SK-N-SH (cell line): ENCODE results near the gene RAMP1. TPM values are rescaled to one million over a fixed set of nuclear protein-coding genes. Genes with fewer than 3 reads are reported as not detected.
A peak's percentile ranks its signal among the peaks of the same experiment; 100 is the strongest.

Source experiments
- CTCF ChIA-PET: fragments of 300-600, 350-600 bp; formaldehyde crosslinking; extraction: SDS; loops from one replicate; lab custom pipeline; 2021; lab: Yijun Ruan, JAX
- POLR2A ChIA-PET: fragments of 350-600 bp; sonication (Branson Sonifier 250); formaldehyde crosslinking; extraction: SDS; loops from one replicate; lab custom pipeline; 2020; ENCODE audit warnings: antibody characterized with exemption, inconsistent platforms; lab: Yijun Ruan, JAX
- DNase-seq: peaks from one replicate; pipeline ENCODE4 v3.0.0; 2012
- H2AFZ ChIP-seq: fragments of 200-600 bp; sonication (generic); 2 replicates; pipeline ENCODE4 v1.8.1; 2016; ENCODE audit warnings: antibody characterized with exemption, mild to moderate bottlenecking, low read depth
- H3F3A ChIP-seq: fragments of 200-600 bp; sonication (generic); replicated peaks from 2 replicates; pipeline ENCODE3; 2016; ENCODE audit warnings: antibody characterized with exemption, mild to moderate bottlenecking; ENCODE audit not compliant: insufficient read depth
- H3K27ac ChIP-seq, 2 experiments: fragments of 200-500 bp in 1 of 2; fragments of 200-600 bp in 1 of 2; sonication (Bioruptor generic) in 1 of 2; sonication (generic), shearing (Covaris generic) in 1 of 2; 2 replicates each; pipeline versions ENCODE4 v1.5.1 to v1.6.1; 2014 to 2016; ENCODE audit warnings: low read depth in 2 of 2, inconsistent platforms in 1 of 2, low read length in 1 of 2, mild to moderate bottlenecking in 1 of 2, mixed read lengths in 1 of 2
- H3K27me3 ChIP-seq: fragments of 200-600 bp; sonication (generic), shearing (Covaris generic); 2 replicates; pipeline ENCODE4 v1.6.1; 2016; ENCODE audit warnings: mixed run types; ENCODE audit not compliant: insufficient read depth
- H3K36me3 ChIP-seq, 2 experiments: fragments of 200-500 bp in 1 of 2; fragments of 200-600 bp in 1 of 2; sonication (Bioruptor generic) in 1 of 2; sonication (generic) in 1 of 2; replicated peaks in 1 of 2; 2 replicates each; pipeline versions ENCODE3 to v1.5.1; 2014 to 2016; ENCODE audit warnings: low read length in 1 of 2, mild to moderate bottlenecking in 1 of 2; ENCODE audit not compliant: insufficient read depth in 2 of 2, control insufficient read depth in 1 of 2
- H3K4me1 ChIP-seq, 2 experiments: fragments of 200-500 bp in 1 of 2; fragments of 200-600 bp in 1 of 2; sonication (Bioruptor generic) in 1 of 2; sonication (generic), shearing (Covaris generic) in 1 of 2; 2 replicates each; pipeline versions ENCODE4 v1.5.1 to v1.6.1; 2014 to 2016; ENCODE audit warnings: low read depth in 1 of 2, low read length in 1 of 2, mixed run types in 1 of 2; ENCODE audit not compliant: insufficient read depth in 2 of 2, control insufficient read depth in 1 of 2
- H3K4me2 ChIP-seq: fragments of 200-600 bp; sonication (generic), shearing (Covaris generic); 2 replicates; pipeline ENCODE4 v1.6.1; 2017; ENCODE audit warnings: mixed run types
- H3K4me3 ChIP-seq, 2 experiments: fragments of 200-500 bp in 1 of 2; fragments of 200-600 bp in 1 of 2; sonication (Bioruptor generic) in 1 of 2; sonication (generic), shearing (Covaris generic) in 1 of 2; 2 replicates each; pipeline versions ENCODE4 v1.5.1 to v1.8.1; 2014 to 2016; ENCODE audit warnings: low read depth in 2 of 2, inconsistent platforms in 1 of 2, low read length in 1 of 2, mild to moderate bottlenecking in 1 of 2, mixed read lengths in 1 of 2, moderate library complexity in 1 of 2
- H3K79me2 ChIP-seq: fragments of 200-600 bp; sonication (generic); 2 replicates; pipeline ENCODE4 v1.8.1; 2017; ENCODE audit warnings: mild to moderate bottlenecking; ENCODE audit not compliant: insufficient read depth
- H3K9ac ChIP-seq: fragments of 200-600 bp; sonication (generic); 2 replicates; pipeline ENCODE4 v1.6.1; 2017; ENCODE audit warnings: mixed run types
- H3K9me2 ChIP-seq: fragments of 200-600 bp; sonication (generic); 2 replicates; pipeline ENCODE4 v1.6.1; 2017; ENCODE audit warnings: mixed run types
- H3K9me3 ChIP-seq: fragments of 200-600 bp; sonication (generic); 2 replicates; pipeline ENCODE4 v1.6.1; 2017; ENCODE audit warnings: mixed run types, mild to moderate bottlenecking, moderate library complexity
- H4K20me1 ChIP-seq: fragments of 200-600 bp; sonication (generic); 2 replicates; pipeline ENCODE4 v1.6.1; 2017; ENCODE audit warnings: mild to moderate bottlenecking, mixed run types; ENCODE audit not compliant: insufficient read depth
- CHD2 ChIP-seq: fragments of 150-350 bp; IDR thresholded peaks from 2 replicates; pipeline ENCODE4 v1.6.1; 2018; ENCODE audit warnings: low read length; ENCODE audit not compliant: partially characterized antibody
- ELF1 ChIP-seq: IDR thresholded peaks from 2 replicates; pipeline ENCODE4 v1.4.0; 2012
- EP300 ChIP-seq, 2 experiments: IDR thresholded peaks; 2 replicates each; pipeline versions ENCODE4 v1.4.0 to v1.6.1; 2012; ENCODE audit warnings: borderline replicate concordance in 1 of 2, low read depth in 1 of 2, low read length in 1 of 2
- FOSL2 ChIP-seq: IDR thresholded peaks from 2 replicates; pipeline ENCODE4 v1.4.0; 2012; ENCODE audit warnings: low read depth, mild to moderate bottlenecking, moderate library complexity, borderline replicate concordance
- FOXJ3 ChIP-seq: sonication (generic); formaldehyde crosslinking; IDR thresholded peaks from 2 replicates; pipeline ENCODE4 v1.5.1; 2020; ENCODE audit warnings: mild to moderate bottlenecking, missing genetic modification reagents
- GABPA ChIP-seq: IDR thresholded peaks from 2 replicates; pipeline ENCODE4 v1.4.0; 2012; ENCODE audit warnings: low read depth, mild to moderate bottlenecking
- JUND ChIP-seq: IDR thresholded peaks from 2 replicates; pipeline ENCODE4 v1.4.0; 2012
- MEF2A ChIP-seq: IDR thresholded peaks from 2 replicates; pipeline ENCODE4 v1.4.0; 2012; ENCODE audit warnings: low read depth, borderline replicate concordance
- MXI1 ChIP-seq: IDR thresholded peaks from 2 replicates; pipeline ENCODE4 v1.6.1; 2012; ENCODE audit warnings: mild to moderate bottlenecking, low read depth, low read length, improper control_type of control experiment
- RAD21 ChIP-seq: IDR thresholded peaks from 2 replicates; pipeline ENCODE4 v1.6.1; 2012; ENCODE audit warnings: mild to moderate bottlenecking, low read length
- RCOR1 ChIP-seq: fragments of 150-350 bp; IDR thresholded peaks from 2 replicates; pipeline ENCODE4 v1.6.1; 2017; ENCODE audit warnings: antibody characterized with exemption, low read length
- RFX5 ChIP-seq: IDR thresholded peaks from 2 replicates; pipeline ENCODE4 v1.6.1; 2012; ENCODE audit warnings: mild to moderate bottlenecking, improper control_type of control experiment, low read length
- RXRA ChIP-seq: IDR thresholded peaks from 2 replicates; pipeline ENCODE4 v1.4.0; 2012; ENCODE audit warnings: low read depth, mild to moderate bottlenecking, borderline replicate concordance
- SMC3 ChIP-seq: IDR thresholded peaks from 2 replicates; pipeline ENCODE4 v1.6.1; 2012; ENCODE audit warnings: low read depth, low read length, improper control_type of control experiment
- TAF1 ChIP-seq: IDR thresholded peaks from 2 replicates; pipeline ENCODE4 v1.6.1; 2012; ENCODE audit warnings: low read depth, mild to moderate bottlenecking, low read length, moderate library complexity, borderline replicate concordance
- TCF12 ChIP-seq: IDR thresholded peaks from 2 replicates; pipeline ENCODE4 v1.4.0; 2012
- TEAD4 ChIP-seq: IDR thresholded peaks from 2 replicates; pipeline ENCODE4 v1.4.0; 2012; ENCODE audit warnings: mild to moderate bottlenecking, borderline replicate concordance; ENCODE audit not compliant: insufficient read depth
- YY1 ChIP-seq: IDR thresholded peaks from 2 replicates; pipeline ENCODE4 v1.4.0; 2012; ENCODE audit warnings: low read depth, mild to moderate bottlenecking
- WGBS: methylation state at CpG from one replicate; pipeline ENCODE4 v1.1.6; 2017; ENCODE audit warnings: low lambda C conversion rate; 5-methylcytosine and 5-hydroxymethylcytosine counted together
- polyA plus RNA-seq, 3 experiments: library from polyadenylated mRNA; depleted of rRNA; stranded (reverse); fragments of >200 nt; gene quantifications; 2 replicates each; pipeline ENCODE4 v1.2.3, GENCODE V29; 2012
- TF ChIP-seq, protein P1 (sequence below): IDR thresholded peaks from 2 replicates; pipeline ENCODE4 v1.6.1; 2012; ENCODE audit warnings: mild to moderate bottlenecking, low read depth, low read length, moderate library complexity
- TF ChIP-seq, protein P2 (sequence below): IDR thresholded peaks from 2 replicates; pipeline ENCODE4 v1.4.0; 2012; ENCODE audit warnings: low read depth, borderline replicate concordance
- TF ChIP-seq, protein P3 (sequence below): IDR thresholded peaks from 2 replicates; pipeline ENCODE4; 2012
- TF ChIP-seq, protein P4 (sequence below): fragments of 150-350 bp; IDR thresholded peaks from 2 replicates; pipeline ENCODE4 v1.6.1; 2016; ENCODE audit warnings: mild to moderate bottlenecking, low read depth, low read length
- TF ChIP-seq, protein P5 (sequence below): IDR thresholded peaks from 2 replicates; pipeline ENCODE4 v1.4.0; 2012; ENCODE audit warnings: low read depth, borderline replicate concordance

The RAMP1 gene
- polyA plus RNA-seq, 1 of the 3 experiments (the other 2 are of a cell fraction), result 27.9 TPM

DNA sequence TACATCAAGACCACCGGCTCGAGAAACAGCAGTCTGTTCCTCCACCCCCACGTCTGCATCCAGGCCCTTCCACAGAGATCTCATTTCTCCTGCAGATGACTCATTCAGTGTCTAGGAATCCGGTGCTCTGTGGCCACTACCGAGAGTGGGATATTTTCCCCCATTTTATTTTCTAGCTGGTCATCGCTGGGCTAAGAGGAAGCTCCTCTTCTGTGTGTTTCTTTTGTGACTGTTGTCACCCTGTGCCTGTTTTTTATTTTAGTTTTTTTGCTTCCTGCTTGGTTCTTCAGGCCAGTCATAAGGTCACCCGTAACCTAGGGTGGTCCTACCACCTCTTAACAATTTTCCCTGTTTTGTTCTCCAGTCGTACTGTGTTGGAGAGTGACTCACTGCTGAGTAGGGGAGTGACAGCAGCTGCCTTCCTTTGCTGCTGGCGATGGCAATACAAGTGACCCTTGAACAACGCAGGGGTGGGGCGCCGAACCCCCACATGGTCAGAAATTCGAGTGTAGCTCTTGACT, 6.7 kb downstream of the RAMP1 start:
- ChIA-PET POLR2A (interaction anchor here (0.6 to 2.0 kb wide), 3 partner anchors 10 to 57 kb away, joined by 4 to 7 read pairs (median 5); no protein-coding TSS in a partner anchor), CTCF (interaction anchor here (0.6 to 8.0 kb wide), 7 partner anchors 10 to 397 kb away, joined by 3 to 58 read pairs (median 3); no protein-coding TSS in a partner anchor)
- Histone ChIP-seq H3K4me3 (no peak overlapping the region), H3K36me3 (no peaks in the 10 kb centered on the region), H3K79me2 (no peaks in the 10 kb centered on the region), H3F3A (peaks cover 6% of the 10 kb centered on the region), H2AFZ (peak overlapping the region; percentile 87), H3K4me1 (peaks cover 23 to 70% of the 10 kb centered on the region in 2 experiments), H3K9me3 (no peaks in the 10 kb centered on the region), H3K4me2 (peak overlapping the region; percentile 73), H4K20me1 (no peaks in the 10 kb centered on the region), H3K27me3 (no peaks in the 10 kb centered on the region), H3K27ac (peak overlapping the region; percentile 81 to 96), H3K9ac (peak overlapping the region; percentile 41; the same call in 1 of the 2 replicates), H3K9me2 (no peaks in the 10 kb centered on the region)
- DNase-seq, result peak; percentile 42
- 19% methylated on average over 12 of the region's 13 CpGs for WGBS
- TF ChIP-seq MEF2A (no peak), SMC3 (no peak), GABPA (no peak), FOXJ3 (CRISPR knock-in tag) (no peak), YY1 (no peak), RCOR1 (no peak), ELF1 (no peak), MXI1 (no peak), TEAD4 (no peak), RAD21 (no peak), RXRA (no peak; the same call in 1 of the 2 replicates), RFX5 (no peak), TAF1 (no peak), TCF12 (peak; percentile 57; the same call in 1 of the 2 replicates), EP300 (IDR thresholded peaks at IDR 0.05; ENCODE audit: borderline replicate concordance in 1 of 2, low read depth in 1 of 2, low read length in 1 of 2) (no peak), CHD2 (no peak), JUND (peak; percentile 81), FOSL2 (peak; percentile 76; the same call in 1 of the 2 replicates)
- TF ChIP-seq, protein P1, sequence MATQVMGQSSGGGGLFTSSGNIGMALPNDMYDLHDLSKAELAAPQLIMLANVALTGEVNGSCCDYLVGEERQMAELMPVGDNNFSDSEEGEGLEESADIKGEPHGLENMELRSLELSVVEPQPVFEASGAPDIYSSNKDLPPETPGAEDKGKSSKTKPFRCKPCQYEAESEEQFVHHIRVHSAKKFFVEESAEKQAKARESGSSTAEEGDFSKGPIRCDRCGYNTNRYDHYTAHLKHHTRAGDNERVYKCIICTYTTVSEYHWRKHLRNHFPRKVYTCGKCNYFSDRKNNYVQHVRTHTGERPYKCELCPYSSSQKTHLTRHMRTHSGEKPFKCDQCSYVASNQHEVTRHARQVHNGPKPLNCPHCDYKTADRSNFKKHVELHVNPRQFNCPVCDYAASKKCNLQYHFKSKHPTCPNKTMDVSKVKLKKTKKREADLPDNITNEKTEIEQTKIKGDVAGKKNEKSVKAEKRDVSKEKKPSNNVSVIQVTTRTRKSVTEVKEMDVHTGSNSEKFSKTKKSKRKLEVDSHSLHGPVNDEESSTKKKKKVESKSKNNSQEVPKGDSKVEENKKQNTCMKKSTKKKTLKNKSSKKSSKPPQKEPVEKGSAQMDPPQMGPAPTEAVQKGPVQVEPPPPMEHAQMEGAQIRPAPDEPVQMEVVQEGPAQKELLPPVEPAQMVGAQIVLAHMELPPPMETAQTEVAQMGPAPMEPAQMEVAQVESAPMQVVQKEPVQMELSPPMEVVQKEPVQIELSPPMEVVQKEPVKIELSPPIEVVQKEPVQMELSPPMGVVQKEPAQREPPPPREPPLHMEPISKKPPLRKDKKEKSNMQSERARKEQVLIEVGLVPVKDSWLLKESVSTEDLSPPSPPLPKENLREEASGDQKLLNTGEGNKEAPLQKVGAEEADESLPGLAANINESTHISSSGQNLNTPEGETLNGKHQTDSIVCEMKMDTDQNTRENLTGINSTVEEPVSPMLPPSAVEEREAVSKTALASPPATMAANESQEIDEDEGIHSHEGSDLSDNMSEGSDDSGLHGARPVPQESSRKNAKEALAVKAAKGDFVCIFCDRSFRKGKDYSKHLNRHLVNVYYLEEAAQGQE, result 0 out of 2 replicates have a peak, but pooled peaks have one; percentile 30
- TF ChIP-seq, protein P2, sequence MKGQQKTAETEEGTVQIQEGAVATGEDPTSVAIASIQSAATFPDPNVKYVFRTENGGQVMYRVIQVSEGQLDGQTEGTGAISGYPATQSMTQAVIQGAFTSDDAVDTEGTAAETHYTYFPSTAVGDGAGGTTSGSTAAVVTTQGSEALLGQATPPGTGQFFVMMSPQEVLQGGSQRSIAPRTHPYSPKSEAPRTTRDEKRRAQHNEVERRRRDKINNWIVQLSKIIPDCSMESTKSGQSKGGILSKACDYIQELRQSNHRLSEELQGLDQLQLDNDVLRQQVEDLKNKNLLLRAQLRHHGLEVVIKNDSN, result no peak
- TF ChIP-seq, protein P3, sequence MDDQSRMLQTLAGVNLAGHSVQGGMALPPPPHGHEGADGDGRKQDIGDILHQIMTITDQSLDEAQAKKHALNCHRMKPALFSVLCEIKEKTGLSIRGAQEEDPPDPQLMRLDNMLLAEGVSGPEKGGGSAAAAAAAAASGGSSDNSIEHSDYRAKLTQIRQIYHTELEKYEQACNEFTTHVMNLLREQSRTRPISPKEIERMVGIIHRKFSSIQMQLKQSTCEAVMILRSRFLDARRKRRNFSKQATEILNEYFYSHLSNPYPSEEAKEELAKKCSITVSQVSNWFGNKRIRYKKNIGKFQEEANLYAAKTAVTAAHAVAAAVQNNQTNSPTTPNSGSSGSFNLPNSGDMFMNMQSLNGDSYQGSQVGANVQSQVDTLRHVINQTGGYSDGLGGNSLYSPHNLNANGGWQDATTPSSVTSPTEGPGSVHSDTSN, result 0 out of 2 replicates have a peak, but pooled peaks have one; percentile 5
- TF ChIP-seq, protein P4, sequence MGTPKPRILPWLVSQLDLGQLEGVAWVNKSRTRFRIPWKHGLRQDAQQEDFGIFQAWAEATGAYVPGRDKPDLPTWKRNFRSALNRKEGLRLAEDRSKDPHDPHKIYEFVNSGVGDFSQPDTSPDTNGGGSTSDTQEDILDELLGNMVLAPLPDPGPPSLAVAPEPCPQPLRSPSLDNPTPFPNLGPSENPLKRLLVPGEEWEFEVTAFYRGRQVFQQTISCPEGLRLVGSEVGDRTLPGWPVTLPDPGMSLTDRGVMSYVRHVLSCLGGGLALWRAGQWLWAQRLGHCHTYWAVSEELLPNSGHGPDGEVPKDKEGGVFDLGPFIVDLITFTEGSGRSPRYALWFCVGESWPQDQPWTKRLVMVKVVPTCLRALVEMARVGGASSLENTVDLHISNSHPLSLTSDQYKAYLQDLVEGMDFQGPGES, result no peak
- TF ChIP-seq, protein P5, sequence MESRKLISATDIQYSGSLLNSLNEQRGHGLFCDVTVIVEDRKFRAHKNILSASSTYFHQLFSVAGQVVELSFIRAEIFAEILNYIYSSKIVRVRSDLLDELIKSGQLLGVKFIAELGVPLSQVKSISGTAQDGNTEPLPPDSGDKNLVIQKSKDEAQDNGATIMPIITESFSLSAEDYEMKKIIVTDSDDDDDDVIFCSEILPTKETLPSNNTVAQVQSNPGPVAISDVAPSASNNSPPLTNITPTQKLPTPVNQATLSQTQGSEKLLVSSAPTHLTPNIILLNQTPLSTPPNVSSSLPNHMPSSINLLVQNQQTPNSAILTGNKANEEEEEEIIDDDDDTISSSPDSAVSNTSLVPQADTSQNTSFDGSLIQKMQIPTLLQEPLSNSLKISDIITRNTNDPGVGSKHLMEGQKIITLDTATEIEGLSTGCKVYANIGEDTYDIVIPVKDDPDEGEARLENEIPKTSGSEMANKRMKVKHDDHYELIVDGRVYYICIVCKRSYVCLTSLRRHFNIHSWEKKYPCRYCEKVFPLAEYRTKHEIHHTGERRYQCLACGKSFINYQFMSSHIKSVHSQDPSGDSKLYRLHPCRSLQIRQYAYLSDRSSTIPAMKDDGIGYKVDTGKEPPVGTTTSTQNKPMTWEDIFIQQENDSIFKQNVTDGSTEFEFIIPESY, result no peak
